MV-4-11 (cell line): ENCODE measurements around the gene ADAMTS12.
"Not testable (repeated sequence)": the region's sequence is repeated elsewhere in the genome, so short reads cannot be mapped to it uniquely, and the experiment has no call there.

Experiments
- DNase-seq: peaks from one replicate; lab custom pipeline; 2025; lab: John Stamatoyannopoulos, UW

The ADAMTS12 gene

GRCh38 chr5:33906248-33906647, 14.5 kb upstream of the ADAMTS12 start:
- DNase-seq, result not testable (repeated sequence)

GRCh38 chr5:33905381-33905780, 13.6 kb upstream of the ADAMTS12 start:
- no peak for DNase-seq

GRCh38 chr5:33903118-33903517, 11.3 kb upstream of the ADAMTS12 start:
- no peak for DNase-seq

- DNase-seq, result no peak
Measured at GRCh38 chr5:33901156-33901555, 9.4 kb upstream of the ADAMTS12 start.

GRCh38 chr5:33894566-33894965, 2.8 kb upstream of the ADAMTS12 start:
- no peak for DNase-seq

- no peak for DNase-seq
Measured at GRCh38 chr5:33892620-33893137, 889 bp upstream of the ADAMTS12 start.

- no peak for DNase-seq
Measured at GRCh38 chr5:33891446-33891787, 373 bp downstream of the ADAMTS12 start.

- no peak for DNase-seq
Measured at GRCh38 chr5:33890131-33891032, 1.4 kb downstream of the ADAMTS12 start.

- no peak for DNase-seq
Measured at GRCh38 chr5:33888587-33888986, 3.2 kb downstream of the ADAMTS12 start.

GRCh38 chr5:33887268-33887667, 4.5 kb downstream of the ADAMTS12 start:
- DNase-seq, result no peak

GRCh38 chr5:33886283-33886682, 5.5 kb downstream of the ADAMTS12 start:
- no peak for DNase-seq

- DNase-seq, result no peak
Measured at GRCh38 chr5:33885679-33886078, 6.1 kb downstream of the ADAMTS12 start.

GRCh38 chr5:33883482-33883881, 8.3 kb downstream of the ADAMTS12 start:
- no peak for DNase-seq

GRCh38 chr5:33880319-33880718, 11.5 kb downstream of the ADAMTS12 start:
- DNase-seq, result no peak

GRCh38 chr5:33877449-33877848, 14.3 kb downstream of the ADAMTS12 start:
- no peak for DNase-seq

GRCh38 chr5:33867241-33867640, 24.5 kb downstream of the ADAMTS12 start:
- no peak for DNase-seq

- not testable (repeated sequence) for DNase-seq
Measured at GRCh38 chr5:33859177-33859576, 32.6 kb downstream of the ADAMTS12 start.

- no peak for DNase-seq
Measured at GRCh38 chr5:33857037-33857436, 34.8 kb downstream of the ADAMTS12 start.

- DNase-seq, result no peak
Measured at GRCh38 chr5:33855396-33855795, 36.4 kb downstream of the ADAMTS12 start.

GRCh38 chr5:33854733-33855151, 37.0 kb downstream of the ADAMTS12 start:
- no peak for DNase-seq

GRCh38 chr5:33852837-33853236, 39.0 kb downstream of the ADAMTS12 start:
- no peak for DNase-seq

GRCh38 chr5:33852319-33852718, 39.5 kb downstream of the ADAMTS12 start:
- no peak for DNase-seq

GRCh38 chr5:33850100-33850594, 41.6 kb downstream of the ADAMTS12 start:
- DNase-seq, result peak; percentile 67

GRCh38 chr5:33848554-33848953, 43.2 kb downstream of the ADAMTS12 start:
- DNase-seq, result peak; percentile 22
